PFSK-1 (cell line): ENCODE data around the gene S100A12.

Experiments
- SIN3A ChIP-seq: IDR thresholded peaks from 2 replicates; pipeline ENCODE4 v1.6.1; 2012; ENCODE audit warnings: mild to moderate bottlenecking, low read length, moderate library complexity, borderline replicate concordance; ENCODE audit not compliant: insufficient read depth
- TAF1 ChIP-seq: IDR thresholded peaks from 2 replicates; pipeline ENCODE4 v1.6.1; 2012; ENCODE audit warnings: low read length, control low read depth, borderline replicate concordance; ENCODE audit not compliant: insufficient read depth

DNA sequence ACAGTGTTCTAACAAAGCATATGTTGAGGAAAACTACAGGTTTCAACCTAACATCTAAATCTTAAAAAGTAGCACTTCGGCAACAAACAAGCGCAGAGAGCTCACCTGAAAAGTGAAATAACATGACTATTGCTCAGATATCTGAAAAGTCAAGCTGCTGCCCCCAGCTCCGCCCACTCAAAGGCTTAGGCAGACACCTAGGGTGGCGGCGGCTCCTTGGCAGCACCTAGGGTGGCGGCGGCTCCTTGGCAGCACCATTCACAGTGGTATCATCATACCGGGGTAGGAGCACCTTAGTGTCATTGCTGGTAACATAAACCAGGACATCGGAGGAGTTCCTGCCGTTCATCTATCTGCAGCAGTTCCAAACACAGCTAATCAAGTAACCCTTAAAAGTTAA, 4.2 kb upstream of the S100A12 start:
- TF ChIP-seq SIN3A (no peak), TAF1 (no peak)
